Measurements from ENCODE around the gene MAML2. TPM values are rescaled to one million over a fixed set of nuclear protein-coding genes. Genes with fewer than 3 reads are reported as not detected.
A peak's percentile ranks its signal among the peaks of the same experiment; 100 is the strongest.

MAML2 gene
- polyA plus RNA-seq, 1 of the 3 experiments (the other 2 are of a cell fraction), result 20.1 TPM

DNA sequence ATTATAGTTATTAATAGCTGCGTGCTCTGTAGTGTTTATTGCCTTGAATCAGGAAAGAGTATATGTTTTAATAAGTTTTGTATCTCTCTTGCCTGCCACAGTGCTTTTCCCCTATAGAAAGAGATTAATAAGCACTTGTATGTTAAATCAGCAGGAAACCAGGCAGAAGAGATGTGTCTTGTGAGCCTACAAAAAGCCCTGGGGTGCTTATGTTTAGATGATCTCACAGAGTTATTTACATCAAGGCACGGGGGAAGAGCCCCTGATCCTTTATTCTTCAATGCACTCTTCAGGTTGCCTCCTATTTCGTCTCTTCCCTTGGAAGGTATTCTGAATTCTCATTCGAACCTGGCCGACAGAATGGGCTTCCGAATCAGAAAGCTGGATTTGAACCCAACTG lies 183.0 kb downstream of the MAML2 start:
- TF ChIP-seq NRF1 (IDR thresholded peaks at IDR 0.05; ENCODE audit: low read depth, low read length), result no peak
- TF ChIP-seq POLR2AphosphoS5 (IDR thresholded peaks at IDR 0.05; ENCODE audit: low read depth, low read length), result no peak
- no peak for TF ChIP-seq ZBTB33 (IDR thresholded peaks at IDR 0.05; ENCODE audit: borderline replicate concordance, low read depth)
- no peak for TF ChIP-seq CHD2 (IDR thresholded peaks at IDR 0.05; ENCODE audit: low read length, partially characterized antibody)
- no peak for TF ChIP-seq SIN3A (IDR thresholded peaks at IDR 0.05; ENCODE audit: borderline replicate concordance, low read depth, low read length)
- TF ChIP-seq RAD21 (IDR thresholded peaks at IDR 0.05; ENCODE audit: low read length), result no peak
- TF ChIP-seq EP300 (IDR thresholded peaks at IDR 0.05; ENCODE audit: borderline replicate concordance in 1 of 2, low read depth in 1 of 2, low read length in 1 of 2), result no peak
- TF ChIP-seq FOSL2 (IDR thresholded peaks at IDR 0.05; ENCODE audit: borderline replicate concordance, low read depth), result no peak
- TF ChIP-seq, protein P1, sequence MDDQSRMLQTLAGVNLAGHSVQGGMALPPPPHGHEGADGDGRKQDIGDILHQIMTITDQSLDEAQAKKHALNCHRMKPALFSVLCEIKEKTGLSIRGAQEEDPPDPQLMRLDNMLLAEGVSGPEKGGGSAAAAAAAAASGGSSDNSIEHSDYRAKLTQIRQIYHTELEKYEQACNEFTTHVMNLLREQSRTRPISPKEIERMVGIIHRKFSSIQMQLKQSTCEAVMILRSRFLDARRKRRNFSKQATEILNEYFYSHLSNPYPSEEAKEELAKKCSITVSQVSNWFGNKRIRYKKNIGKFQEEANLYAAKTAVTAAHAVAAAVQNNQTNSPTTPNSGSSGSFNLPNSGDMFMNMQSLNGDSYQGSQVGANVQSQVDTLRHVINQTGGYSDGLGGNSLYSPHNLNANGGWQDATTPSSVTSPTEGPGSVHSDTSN (IDR thresholded peaks at IDR 0.05), result no peak
- no peak for TF ChIP-seq FOXM1 (IDR thresholded peaks at IDR 0.05; ENCODE audit: low read depth)
- TF ChIP-seq RFX5 (IDR thresholded peaks at IDR 0.05; ENCODE audit: low read length), result no peak
- no peak for TF ChIP-seq EZH2phosphoT487 (IDR thresholded peaks at IDR 0.05; ENCODE audit: borderline replicate concordance, low read depth)
- no peaks in the 10 kb centered on the region for H3K9me2 ChIP-seq
- ChIA-PET CTCF (no interaction called here), POLR2A (no interaction called here)
- no peak overlapping the region for H3K4me2 ChIP-seq
- H3K4me1 ChIP-seq (ENCODE audit: control insufficient read depth in 1 of 2, insufficient read depth in 2 of 2, low read depth in 1 of 2, low read length in 1 of 2), result peaks cover 15 to 70% of the 10 kb centered on the region in 2 experiments
- H4K20me1 ChIP-seq (ENCODE audit: insufficient read depth), result no peaks in the 10 kb centered on the region
- H3F3A ChIP-seq (replicated peaks; ENCODE audit: insufficient read depth), result peaks cover 65% of the 10 kb centered on the region
- no peak overlapping the region for H2AFZ ChIP-seq (ENCODE audit: low read depth)
- H3K27ac ChIP-seq (ENCODE audit: low read depth in 2 of 2, low read length in 1 of 2), result peak overlapping the region in 1 of 2 experiments; percentile 93; a peak in 1 of 4 replicates
- H3K36me3 ChIP-seq (replicated peaks in 1 of 2; ENCODE audit: control insufficient read depth in 1 of 2, insufficient read depth in 2 of 2, low read length in 1 of 2), result no peaks in the 10 kb centered on the region
- 64% methylated on average over 6 of the region's 6 CpGs for WGBS (ENCODE audit: low lambda C conversion rate)
- H3K27me3 ChIP-seq (ENCODE audit: insufficient read depth), result no peaks in the 10 kb centered on the region
- H3K79me2 ChIP-seq (ENCODE audit: insufficient read depth), result peaks cover 57% of the 10 kb centered on the region
- no peak overlapping the region for H3K4me3 ChIP-seq (ENCODE audit: low read depth in 2 of 2, low read length in 1 of 2)
- no peak overlapping the region for H3K9ac ChIP-seq
- DNase-seq, result no peak
- no peaks in the 10 kb centered on the region for H3K9me3 ChIP-seq

GRCh38 chr11:96158126-96158525 lies 184.9 kb downstream of the MAML2 start:
- H3K9ac ChIP-seq, result peak overlapping the region; percentile 82; the same call in 1 of the 2 replicates
- no peak for TF ChIP-seq MEF2A (IDR thresholded peaks at IDR 0.05; ENCODE audit: borderline replicate concordance, low read depth)
- H3K4me3 ChIP-seq (ENCODE audit: low read depth in 2 of 2, low read length in 1 of 2), result no peak overlapping the region
- DNase-seq, result no peak
- H4K20me1 ChIP-seq (ENCODE audit: insufficient read depth), result no peaks in the 10 kb centered on the region
- H3K36me3 ChIP-seq (replicated peaks in 1 of 2; ENCODE audit: control insufficient read depth in 1 of 2, insufficient read depth in 2 of 2, low read length in 1 of 2), result no peaks in the 10 kb centered on the region
- H3K9me2 ChIP-seq, result no peaks in the 10 kb centered on the region
- 0 out of 2 replicates have a peak overlapping the region, but pooled peaks have one; percentile 73 for H3K4me2 ChIP-seq
- ChIA-PET CTCF (no interaction called here), POLR2A (no interaction called here)
- H3K79me2 ChIP-seq (ENCODE audit: insufficient read depth), result peaks cover 61% of the 10 kb centered on the region
- H3K27ac ChIP-seq (ENCODE audit: low read depth in 2 of 2, low read length in 1 of 2), result peak overlapping the region; percentile 85 to 99; a peak in 3 of 4 replicates
- H3K4me1 ChIP-seq (ENCODE audit: control insufficient read depth in 1 of 2, insufficient read depth in 2 of 2, low read depth in 1 of 2, low read length in 1 of 2), result peaks cover 22 to 71% of the 10 kb centered on the region in 2 experiments
- no peaks in the 10 kb centered on the region for H3K9me3 ChIP-seq
- no peaks in the 10 kb centered on the region for H3K27me3 ChIP-seq (ENCODE audit: insufficient read depth)
- peaks cover 62% of the 10 kb centered on the region for H3F3A ChIP-seq (replicated peaks; ENCODE audit: insufficient read depth)
- H2AFZ ChIP-seq (ENCODE audit: low read depth), result no peak overlapping the region
- 100% methylated on average over 1 of the region's 1 CpG for WGBS (ENCODE audit: low lambda C conversion rate)

All from SK-N-SH (cell line).